ENCODE results near the gene SF3B6.
"Not testable (repeated sequence)": the region's sequence is repeated elsewhere in the genome, so short reads cannot be mapped to it uniquely, and the experiment has no call there.

Gene SF3B6

GRCh38 chr2:24075915-24076848, at the start of gene SF3B6:
Gene SF3B6 (minus strand): TSS chr2:24076326. CDS start chr2:24076229, 97 bp downstream.
- peak; percentile 100 for DNase-seq

- DNase-seq, result peak in 1 of 3 experiments; percentile 92
These were observed 47.9 kb upstream of the SF3B6 start for GRCh38 chr2:24123922-24124580.

- DNase-seq, result peak; percentile 88 to 98 (median 95)
These were observed 47.2 kb upstream of the SF3B6 start, which contains the start of the genes FAM228B and PFN4 for GRCh38 chr2:24123195-24123921. Gene FAM228B (plus strand): TSS chr2:24123469. CDS start chr2:24124362, 893 bp downstream. Gene PFN4 (minus strand): TSS chr2:24123334. CDS start chr2:24122535, 799 bp downstream.

- peak in 2 of 3 experiments; percentile 39 to 73 for DNase-seq
These were observed 46.5 kb upstream of the SF3B6 start for GRCh38 chr2:24122366-24123194.

GRCh38 chr2:24121469-24121868, 45.3 kb upstream of the SF3B6 start:
- no peak for DNase-seq

- no peak for DNase-seq
These were observed 44.9 kb upstream of the SF3B6 start for GRCh38 chr2:24121066-24121465.

- no peak for DNase-seq
These were observed 41.8 kb upstream of the SF3B6 start for GRCh38 chr2:24117902-24118301.

GRCh38 chr2:24115057-24115456, 38.9 kb upstream of the SF3B6 start:
- DNase-seq, result no peak

- no peak for DNase-seq
These were observed 35.3 kb upstream of the SF3B6 start for GRCh38 chr2:24111407-24111901.

- no peak for DNase-seq
These were observed 34.7 kb upstream of the SF3B6 start for GRCh38 chr2:24110660-24111303.

- DNase-seq, result not testable (repeated sequence)
These were observed 33.3 kb upstream of the SF3B6 start for GRCh38 chr2:24109431-24109830.

- DNase-seq, result no peak
These were observed 31.2 kb upstream of the SF3B6 start for GRCh38 chr2:24107336-24107735.

GRCh38 chr2:24106786-24107185, 30.7 kb upstream of the SF3B6 start:
- DNase-seq, result no peak

GRCh38 chr2:24105816-24106215, 29.7 kb upstream of the SF3B6 start:
- DNase-seq, result no peak

GRCh38 chr2:24104906-24105305, 28.8 kb upstream of the SF3B6 start:
- DNase-seq, result no peak

GRCh38 chr2:24104110-24104650, 28.1 kb upstream of the SF3B6 start:
- no peak for DNase-seq

- no peak for DNase-seq
These were observed 26.6 kb upstream of the SF3B6 start for GRCh38 chr2:24102677-24103076.

GRCh38 chr2:24101992-24102391, 25.9 kb upstream of the SF3B6 start:
- no peak for DNase-seq

- not testable (repeated sequence) for DNase-seq
These were observed 24.6 kb upstream of the SF3B6 start for GRCh38 chr2:24100732-24101131.

GRCh38 chr2:24095171-24095677, 19.1 kb upstream of the SF3B6 start:
- DNase-seq, result not testable (repeated sequence)

GRCh38 chr2:24093270-24093669, 17.1 kb upstream of the SF3B6 start:
- not testable (repeated sequence) for DNase-seq

Measured in NCI-H1417 (cell line).